Keratinocyte (primary cell): Measurements from ENCODE around the gene MYO15B.

Source experiments
- CTCF ChIP-seq, 3 experiments: IDR thresholded peaks in 1 of 3; conservative IDR thresholded peaks in 1 of 3; optimal IDR thresholded peaks in 1 of 3; 2 replicates in 2 of 3; 3 replicates in 1 of 3; pipeline versions ENCODE3 to v1.5.1; 2011; ENCODE audit warnings: low read length in 3 of 3, mild to moderate bottlenecking in 3 of 3, moderate library complexity in 2 of 3, control low read depth in 1 of 3, inconsistent platforms in 1 of 3; ENCODE audit not compliant: insufficient read depth in 2 of 3; ENCODE audit errors: extremely low read depth in 1 of 3
- EZH2 ChIP-seq: IDR thresholded peaks from one replicate; pipeline ENCODE4 v1.6.1; 2012; ENCODE audit warnings: inconsistent platforms, mild to moderate bottlenecking, low read length, moderate library complexity

GRCh38 chr17:75557852-75558665 is 29.5 kb upstream of the MYO15B start:
- TF ChIP-seq CTCF (optimal IDR thresholded peaks at IDR 0.05 in 1 of 3, IDR thresholded peaks at IDR 0.05 in 1 of 3, conservative IDR thresholded peaks at IDR 0.05 in 1 of 3; ENCODE audit: extremely low read depth in 1 of 3, insufficient read depth in 2 of 3, low read length in 3 of 3) (no peak), EZH2 (no peak)
